ENCODE measurements around the gene MRPS12. TPM values are rescaled to one million over a fixed set of nuclear protein-coding genes. Genes with fewer than 3 reads are reported as not detected.

Gene MRPS12
- total and polyA plus RNA-seq, 2 of the 4 experiments (the other 2 are of a cell fraction): 26.7 to 75.4 TPM

GRCh38 chr19:38942471-38943181, 11.9 kb downstream of the MRPS12 start:
- TF ChIP-seq FOS (IDR thresholded peaks at IDR 0.05; ENCODE audit: low read depth, low read length) (no peak), CHD1 (IDR thresholded peaks at IDR 0.05; ENCODE audit: low read depth, low read length) (no peak), RCOR1 (IDR thresholded peaks at IDR 0.05; ENCODE audit: insufficient replicate concordance, low read length) (no peak), MAZ (IDR thresholded peaks at IDR 0.05; ENCODE audit: borderline replicate concordance, low read depth, low read length) (no peak), NFE2L2 (IDR thresholded peaks at IDR 0.05; ENCODE audit: low read depth, low read length) (no peak), RAD21 (IDR thresholded peaks at IDR 0.05; ENCODE audit: low read length) (no peak), MXI1 (IDR thresholded peaks at IDR 0.05; ENCODE audit: borderline replicate concordance, low read depth, low read length) (no peak), SMC3 (IDR thresholded peaks at IDR 0.05; ENCODE audit: low read depth, low read length) (no peak), CTCF (conservative IDR thresholded peaks at IDR 0.05; ENCODE audit: low read depth, low read length) (no peak), POLR2A (IDR thresholded peaks at IDR 0.05; ENCODE audit: low read depth, low read length) (no peak), RFX5 (IDR thresholded peaks at IDR 0.05; ENCODE audit: low read depth, low read length) (no peak), USF2 (IDR thresholded peaks at IDR 0.05; ENCODE audit: low read depth, low read length) (no peak), CEBPB (IDR thresholded peaks at IDR 0.05; ENCODE audit: low read depth, low read length) (no peak), ELK1 (IDR thresholded peaks at IDR 0.05; ENCODE audit: borderline replicate concordance, low read depth, low read length) (no peak), BHLHE40 (IDR thresholded peaks at IDR 0.05; ENCODE audit: low read depth, low read length) (no peak), MAFK (IDR thresholded peaks at IDR 0.05; ENCODE audit: low read depth, low read length) (no peak)
- ATAC-seq (ENCODE audit: low read depth): no peak
- intact Hi-C loops (cut with micrococcal nuclease): no loop called here
- H3K79me1 ChIP-seq (ENCODE audit: low read depth in 1 of 2, low read length in 2 of 2): no peaks in the 10 kb centered on the region
- ChIA-PET CTCF (no interaction called here), POLR2A (ENCODE audit: unreplicated experiment) (no interaction called here)
- no peak for DNase-seq
- no peak overlapping the region for H2BK5ac ChIP-seq (ENCODE audit: low read depth, low read length, poor library complexity, severe bottlenecking)
- no peak overlapping the region for H3K23ac ChIP-seq (ENCODE audit: low read depth, low read length)
- H2AK9ac ChIP-seq (replicated peaks; ENCODE audit: low read depth, low read length, poor library complexity): no peak overlapping the region
- no peak overlapping the region for H2BK120ac ChIP-seq (ENCODE audit: low read depth, low read length)
- H2AFZ ChIP-seq (replicated peaks; ENCODE audit: low read length, poor library complexity): no peak overlapping the region
- no peak overlapping the region for H2BK20ac ChIP-seq (ENCODE audit: low read depth, low read length)
- no peak overlapping the region for H4K91ac ChIP-seq (ENCODE audit: insufficient read depth, low read depth, low read length)
- BruUV-seq (replicated peaks): no TSS peak
- in situ Hi-C loops (cut with MboI; ENCODE audit: low sequenced_read_pairs): loop anchor here (25.0 kb wide), 1 partner anchor 530 kb away; the partner anchor contains the start of gene FAM98C
- dilution Hi-C loops (cut with HindIII; ENCODE audit: low sequenced_read_pairs, unreplicated experiment): no loop called here
- H3K9ac ChIP-seq (ENCODE audit: low read depth, low read length): no peak overlapping the region
- no peaks in the 10 kb centered on the region for H3K27me3 ChIP-seq (ENCODE audit: control insufficient read depth, insufficient read depth, low read length)
- H4K5ac ChIP-seq (ENCODE audit: low read depth, low read length): no peak overlapping the region
- no peak overlapping the region for H3K56ac ChIP-seq (ENCODE audit: extremely low read depth, insufficient read depth, low read length)
- H3K4me2 ChIP-seq (ENCODE audit: low read depth, low read length): no peak overlapping the region
- H4K8ac ChIP-seq (ENCODE audit: low read depth in 2 of 2, low read length in 2 of 2): no peak overlapping the region
- H2AK5ac ChIP-seq (ENCODE audit: low read depth, low read length): no peak overlapping the region
- H3K36me3 ChIP-seq (ENCODE audit: control insufficient read depth, insufficient read depth, low read length): peaks cover 17% of the 10 kb centered on the region
- no peaks in the 10 kb centered on the region for H3K9me3 ChIP-seq (ENCODE audit: control insufficient read depth, insufficient read depth, low read length)
- no peak overlapping the region for H3K4ac ChIP-seq (ENCODE audit: low read depth, low read length)
- no peak overlapping the region for H2BK15ac ChIP-seq (ENCODE audit: low read depth, low read length)
- H3K14ac ChIP-seq (replicated peaks; ENCODE audit: low read depth, low read length): no peak overlapping the region
- 74% methylated on average over 5 of the region's 20 CpGs; no CpG with 5 or more reads in 1 of the 2 experiments for WGBS, 2 experiments (ENCODE audit: extremely low coverage in 2 of 2, insufficient read length in 1 of 2)
- H3K9me1 ChIP-seq (ENCODE audit: insufficient read depth, low read length): 0 out of 2 replicates have a peak, but pooled peaks cover 4% of the 10 kb centered on the region
- H3K27ac ChIP-seq (ENCODE audit: insufficient read depth, low read length): no peak overlapping the region
- no peaks in the 10 kb centered on the region for H3K4me1 ChIP-seq (ENCODE audit: control insufficient read depth, insufficient read depth, low read length)
- H4K20me1 ChIP-seq (ENCODE audit: insufficient read depth, low read length): no peaks in the 10 kb centered on the region
- H3K4me3 ChIP-seq (ENCODE audit: insufficient read depth, low read depth, low read length): no peak overlapping the region
- no peak overlapping the region for H3K18ac ChIP-seq (ENCODE audit: low read depth, low read length)
